Measurements from ENCODE around the gene CPM.
"Not testable (repeated sequence)": the region's sequence is repeated elsewhere in the genome, so short reads cannot be mapped to it uniquely, and the experiment has no call there.

- not testable (repeated sequence) for TF ChIP-seq POLR2A (IDR thresholded peaks at IDR 0.05; ENCODE audit: low read length); PHF8 (IDR thresholded peaks at IDR 0.05; ENCODE audit: borderline replicate concordance, low read depth)
These were observed 121.4 kb downstream of the CPM start for GRCh38 chr12:68811573-68811972.

Data from A549 (cell line).